ENCODE measurements around the gene APOL2.
"Not testable (repeated sequence)": the region's sequence is repeated elsewhere in the genome, so short reads cannot be mapped to it uniquely, and the experiment has no call there.

Gene APOL2

DNA sequence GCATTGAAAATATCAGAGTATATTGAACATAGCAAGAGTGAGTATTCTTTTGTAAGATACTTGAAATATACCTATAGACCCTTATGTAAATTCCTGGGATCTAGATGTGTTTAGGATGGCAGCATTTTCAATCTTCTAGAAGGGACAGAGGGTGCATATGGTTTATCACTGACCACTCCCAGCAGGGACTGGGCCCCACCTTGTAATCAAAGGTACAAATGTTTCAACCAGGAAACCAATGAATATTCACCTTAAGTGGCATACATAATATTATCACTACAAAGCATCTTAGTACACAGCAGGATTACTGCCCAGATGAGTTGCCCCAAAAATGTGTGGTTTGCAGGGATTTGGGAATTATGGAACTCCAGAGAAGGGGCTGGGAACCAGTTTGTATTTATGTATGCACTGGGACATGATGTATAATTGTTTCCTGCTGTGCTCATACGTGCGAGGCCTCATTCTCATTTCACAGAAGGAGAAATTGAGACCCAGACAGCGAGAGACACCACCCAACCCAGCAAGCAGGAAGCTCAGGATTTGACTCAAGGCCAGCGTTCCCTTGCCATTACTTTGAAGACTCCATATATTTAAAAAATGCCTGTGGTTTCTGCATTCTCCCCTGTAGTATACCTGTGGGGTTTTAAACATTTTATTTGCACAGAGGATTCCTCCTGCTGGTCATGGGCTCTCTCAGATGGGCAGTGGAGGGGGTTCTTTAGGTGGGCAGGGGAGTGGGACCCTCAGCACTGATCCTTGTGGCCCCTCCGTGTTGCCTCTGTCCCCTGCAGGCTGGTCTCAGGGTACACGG lies 42.9 kb downstream of the APOL2 start:
- no peak for DNase-seq

DNA sequence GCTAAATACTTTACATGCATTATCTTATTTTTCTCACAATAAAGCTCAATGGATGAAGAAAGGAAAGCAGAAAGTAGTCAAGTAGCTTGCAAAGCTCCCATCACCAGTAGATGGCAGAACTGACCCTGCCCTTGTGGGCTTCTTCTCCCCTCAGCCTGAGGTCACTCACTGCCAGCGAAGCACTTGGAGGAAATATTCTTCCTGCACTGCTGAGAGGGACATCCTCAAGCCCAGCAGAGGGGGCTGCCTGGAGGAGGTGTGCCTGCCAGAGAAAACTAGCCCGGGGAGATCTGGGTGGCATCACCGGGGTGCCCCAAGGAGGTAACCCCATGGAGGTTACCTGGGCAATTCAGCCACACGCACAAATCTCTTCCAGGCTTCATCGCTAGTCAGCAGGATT lies 44.4 kb downstream of the APOL2 start:
- DNase-seq, result peak; percentile 55

DNA sequence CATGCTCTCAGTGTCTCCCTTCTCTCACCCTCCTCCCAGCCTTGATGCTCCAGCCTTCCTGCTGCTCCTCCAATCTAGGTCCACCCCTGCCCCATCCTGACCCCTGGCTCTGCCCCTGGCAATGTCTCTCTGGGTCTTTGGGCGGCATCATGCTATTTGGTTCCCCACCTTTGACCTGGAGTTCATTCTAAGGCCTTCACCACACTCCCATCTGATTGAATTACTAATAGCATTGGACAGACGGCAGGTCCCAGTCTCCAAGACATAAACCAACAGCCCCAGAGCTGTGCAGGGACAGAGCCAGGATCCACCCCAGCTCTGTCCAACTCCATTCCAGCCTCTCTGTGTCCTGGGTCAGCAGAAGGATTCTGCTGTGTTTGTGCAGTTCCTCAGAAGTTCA lies 44.9 kb downstream of the APOL2 start:
- DNase-seq, result no peak

DNA sequence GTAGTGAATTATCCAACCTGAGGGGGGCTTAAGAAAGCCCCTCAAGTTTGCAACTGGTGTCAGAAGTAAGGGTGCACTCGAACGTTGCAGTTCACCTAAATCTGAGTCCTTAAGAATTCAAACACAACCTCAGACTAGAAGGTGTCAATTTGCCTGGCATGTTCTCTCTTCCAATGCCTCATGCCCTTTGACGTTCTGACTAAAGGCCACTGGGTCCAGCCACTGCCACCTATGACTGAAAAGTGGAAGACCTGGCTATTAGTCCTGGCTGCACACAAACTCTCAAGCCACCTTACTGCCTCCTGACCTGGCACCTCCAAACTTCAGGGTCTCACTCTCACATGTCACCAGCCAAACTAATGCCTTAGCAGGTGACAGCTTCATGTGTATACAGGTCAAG lies 45.8 kb downstream of the APOL2 start:
- no peak for DNase-seq

GRCh38 chr22:36193171-36193570 lies 46.2 kb downstream of the APOL2 start:
- no peak for DNase-seq

- no peak for DNase-seq
Measured at GRCh38 chr22:36192542-36192941, 46.8 kb downstream of the APOL2 start.

- no peak for DNase-seq
Measured at GRCh38 chr22:36191106-36191836, 48.1 kb downstream of the APOL2 start.

GRCh38 chr22:36187862-36188261 lies 51.5 kb downstream of the APOL2 start:
- not testable (repeated sequence) for DNase-seq

DNA sequence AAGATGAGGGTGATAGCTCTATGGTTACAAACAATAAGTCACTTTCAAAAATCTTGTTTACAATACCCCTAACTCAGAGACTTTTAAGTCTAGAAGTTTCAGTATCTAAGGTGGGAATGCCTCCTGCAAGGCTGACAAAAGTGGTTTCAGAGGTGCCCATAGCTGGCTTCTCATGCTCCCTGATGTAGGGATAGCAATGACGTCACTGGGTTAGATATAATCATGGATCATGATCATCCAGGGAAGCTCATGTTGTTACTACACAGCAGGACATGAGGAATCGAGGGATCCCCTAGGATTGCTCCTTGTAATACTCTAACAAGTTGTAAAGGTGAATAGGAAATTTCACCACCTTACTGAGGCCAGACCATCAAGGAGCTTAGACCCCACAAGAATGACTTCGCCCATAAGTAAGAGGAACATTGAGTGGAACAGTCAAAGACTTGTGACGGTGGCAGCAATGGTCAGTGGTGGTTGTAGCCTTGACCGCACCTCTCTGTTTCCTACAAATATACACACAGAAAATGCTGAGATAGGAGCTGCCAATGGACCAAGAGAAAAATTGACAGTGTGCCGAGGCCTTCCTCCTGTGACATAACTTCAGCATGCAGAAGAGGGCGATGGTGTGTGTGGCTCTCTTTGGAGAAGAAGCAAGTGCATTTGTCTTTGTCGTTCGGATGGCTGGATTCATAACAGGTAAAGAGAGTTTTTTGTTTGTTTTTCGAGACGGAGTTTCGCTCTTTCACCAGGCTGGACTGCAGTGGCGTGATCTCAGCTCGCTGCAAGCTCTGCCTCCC lies 53.3 kb downstream of the APOL2 start:
- DNase-seq, result no peak

DNA sequence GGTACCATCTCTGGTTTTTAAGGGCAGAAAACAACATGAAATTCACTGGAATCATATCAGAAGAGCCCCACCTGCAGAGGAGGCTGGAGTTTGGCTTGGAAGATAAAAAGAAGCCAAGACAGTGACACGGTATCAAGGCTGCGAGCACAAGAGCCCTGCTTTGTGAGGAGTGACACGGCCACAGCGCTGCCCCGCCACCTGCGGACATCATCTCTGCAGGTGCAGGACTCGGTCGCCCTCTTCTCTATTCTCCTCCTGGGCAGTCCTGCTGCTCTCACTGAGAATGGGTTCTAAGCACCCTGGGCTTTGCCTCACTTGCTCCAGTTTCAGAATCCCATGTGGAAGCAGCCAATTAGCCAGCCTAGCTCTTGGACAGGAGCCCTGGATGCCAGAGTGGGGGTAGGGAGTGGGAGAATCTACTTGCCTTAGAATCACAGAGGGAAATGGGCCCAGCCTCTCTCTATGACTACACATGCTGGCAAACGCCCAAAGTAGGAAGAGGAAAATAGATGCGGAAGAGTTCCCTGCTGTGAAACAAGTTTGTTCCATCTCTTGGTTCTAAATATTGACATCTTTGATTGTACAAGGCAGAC lies 54.8 kb downstream of the APOL2 start:
- DNase-seq, result no peak

DNA sequence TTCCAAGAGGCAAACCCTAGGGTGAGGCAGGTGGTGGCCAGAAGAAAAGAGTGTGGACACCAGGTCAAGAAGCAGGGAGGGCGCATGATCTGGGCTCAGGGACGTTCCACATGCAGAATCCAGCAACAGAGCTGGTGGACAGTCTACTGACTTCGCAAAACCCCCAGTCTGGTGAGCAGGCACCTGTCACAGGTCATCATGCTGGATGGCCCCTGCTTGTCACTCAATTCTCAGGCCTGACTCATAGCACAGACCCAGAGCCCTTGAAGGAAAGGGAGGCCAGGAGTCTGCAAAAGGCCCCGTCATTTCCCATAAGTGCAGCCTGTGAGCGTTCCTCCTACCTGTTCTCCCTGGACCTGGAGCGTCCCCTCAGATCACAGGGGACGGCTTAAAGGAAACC lies 55.9 kb downstream of the APOL2 start:
- no peak for DNase-seq

GRCh38 chr22:36182857-36183256 lies 56.5 kb downstream of the APOL2 start:
- DNase-seq, result no peak

- no peak for DNase-seq
Measured at GRCh38 chr22:36182056-36182455, 57.3 kb downstream of the APOL2 start.

DNA sequence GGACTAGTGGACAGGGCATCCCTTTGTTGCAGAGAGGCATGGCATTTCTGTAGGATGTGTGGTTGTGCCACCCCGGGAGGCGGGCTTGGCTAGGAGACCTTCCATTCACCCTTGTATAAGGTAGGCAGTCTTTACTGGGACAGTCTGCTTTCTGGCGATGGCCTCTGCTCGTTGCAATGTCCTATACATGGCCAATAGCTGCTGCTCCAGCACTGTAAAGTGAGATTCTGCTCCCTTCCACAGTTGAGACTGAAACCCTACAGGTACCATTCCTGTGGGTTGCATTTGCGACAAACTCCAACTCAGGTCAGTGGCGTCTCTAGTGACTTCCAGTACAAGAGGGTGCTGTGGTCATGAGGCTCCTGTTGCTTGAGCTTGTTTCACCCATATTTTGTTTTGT lies 58.4 kb downstream of the APOL2 start:
- DNase-seq, result no peak

- peak; percentile 86 for DNase-seq
Measured at GRCh38 chr22:36180038-36180880, 59.1 kb downstream of the APOL2 start.

GRCh38 chr22:36177160-36177559 lies 62.2 kb downstream of the APOL2 start:
- DNase-seq, result no peak

Data from CD4-positive, alpha-beta T cell treated with Interleukin-10 for 1 hour (primary cell).